Trophoblast cell (in vitro differentiated cells and primary cell): Measurements from ENCODE around the gene ZDHHC8.

ENCODE experiments used
- DNase-seq, 2 donors: peaks; one replicate each; pipeline ENCODE4 v3.0.0-alpha.2; 2016
- H2AFZ ChIP-seq: 2 replicates; pipeline ENCODE4 v1.6.1; 2013; ENCODE audit warnings: low read length, moderate library complexity, mild to moderate bottlenecking; ENCODE audit not compliant: insufficient read depth, poor library complexity
- H2AK5ac ChIP-seq: 2 replicates; pipeline ENCODE4 v1.6.1; 2013; ENCODE audit warnings: mild to moderate bottlenecking, low read length
- H2BK120ac ChIP-seq: 2 replicates; pipeline ENCODE4 v1.6.1; 2013; ENCODE audit warnings: low read length, mild to moderate bottlenecking, moderate library complexity; ENCODE audit not compliant: insufficient read depth, poor library complexity
- H2BK12ac ChIP-seq: 2 replicates; pipeline ENCODE4 v1.6.1; 2013; ENCODE audit warnings: mild to moderate bottlenecking, low read length, moderate library complexity
- H2BK5ac ChIP-seq: 2 replicates; pipeline ENCODE4 v1.6.1; 2013; ENCODE audit warnings: low read length, low read depth, moderate library complexity, mild to moderate bottlenecking; ENCODE audit not compliant: poor library complexity
- H3K14ac ChIP-seq: 2 replicates; pipeline ENCODE4 v1.6.1; 2013; ENCODE audit warnings: mild to moderate bottlenecking, low read length
- H3K18ac ChIP-seq: 2 replicates; pipeline ENCODE4 v1.6.1; 2013; ENCODE audit warnings: mild to moderate bottlenecking, low read length
- H3K23ac ChIP-seq: 2 replicates; pipeline ENCODE4 v1.6.1; 2013; ENCODE audit warnings: low read length
- H3K27ac ChIP-seq: 2 replicates; pipeline ENCODE4 v1.5.1; 2013; ENCODE audit warnings: low read depth, mild to moderate bottlenecking, inconsistent platforms, low read length, moderate library complexity
- H3K27me3 ChIP-seq: 2 replicates; pipeline ENCODE4 v1.6.1; 2013; ENCODE audit warnings: inconsistent platforms, mild to moderate bottlenecking, low read length, moderate library complexity; ENCODE audit not compliant: insufficient read depth
- H3K36me3 ChIP-seq, 2 experiments: 1 replicate in 1 of 2; 2 replicates in 1 of 2; pipeline ENCODE4 v1.6.1; 2013; ENCODE audit warnings: low read length in 2 of 2, mild to moderate bottlenecking in 2 of 2, moderate library complexity in 1 of 2; ENCODE audit not compliant: insufficient read depth in 2 of 2, control insufficient read depth in 1 of 2
- H3K4ac ChIP-seq: 2 replicates; pipeline ENCODE4 v1.6.1; 2013; ENCODE audit warnings: low read depth, mild to moderate bottlenecking, low read length, moderate library complexity
- H3K4me1 ChIP-seq, 2 experiments: 1 replicate in 1 of 2; 2 replicates in 1 of 2; pipeline ENCODE4 v1.6.1; 2013; ENCODE audit warnings: low read length in 2 of 2, mild to moderate bottlenecking in 2 of 2, moderate library complexity in 1 of 2; ENCODE audit not compliant: insufficient read depth in 2 of 2, control insufficient read depth in 1 of 2
- H3K4me2 ChIP-seq: 2 replicates; pipeline ENCODE4 v1.6.1; 2013; ENCODE audit warnings: inconsistent platforms, mild to moderate bottlenecking, low read length, moderate library complexity
- H3K4me3 ChIP-seq: 2 replicates; pipeline ENCODE4 v1.5.1; 2013; ENCODE audit warnings: mild to moderate bottlenecking, low read depth, low read length, inconsistent platforms
- H3K79me1 ChIP-seq: one replicate; pipeline ENCODE4 v1.6.1; 2013; ENCODE audit warnings: low read length
- H3K79me2 ChIP-seq: 2 replicates; pipeline ENCODE4 v1.6.1; 2013; ENCODE audit warnings: low read length, mild to moderate bottlenecking; ENCODE audit not compliant: control insufficient read depth, insufficient read depth, poor library complexity
- H3K9ac ChIP-seq: 2 replicates; pipeline ENCODE4 v1.6.1; 2013; ENCODE audit warnings: mild to moderate bottlenecking, low read length
- H3K9me3 ChIP-seq: 2 replicates; pipeline ENCODE4 v1.6.1; 2013; ENCODE audit warnings: low read depth, mild to moderate bottlenecking, control low read depth, inconsistent platforms, low read length; ENCODE audit not compliant: insufficient read depth
- H4K12ac ChIP-seq: 2 replicates; pipeline ENCODE4 v1.6.1; 2013; ENCODE audit warnings: low read depth, mild to moderate bottlenecking, low read length, moderate library complexity
- H4K8ac ChIP-seq: 2 replicates; pipeline ENCODE4 v1.6.1; 2013; ENCODE audit warnings: low read depth, mild to moderate bottlenecking, low read length, moderate library complexity
- H4K91ac ChIP-seq: one replicate; pipeline ENCODE4 v1.6.1; 2013; ENCODE audit warnings: low read depth, mild to moderate bottlenecking, low read length, moderate library complexity
- WGBS: extraction: QIAGEN DNeasy Blood & Tissue Kit; methylation state at CpG from one replicate; pipeline ENCODE4 v1.1.7; 2013; ENCODE audit warnings: missing lambda C conversion rate; ENCODE audit not compliant: insufficient read length, insufficient coverage; ENCODE audit errors: extremely low coverage; 5-methylcytosine and 5-hydroxymethylcytosine counted together

ZDHHC8 gene

DNA sequence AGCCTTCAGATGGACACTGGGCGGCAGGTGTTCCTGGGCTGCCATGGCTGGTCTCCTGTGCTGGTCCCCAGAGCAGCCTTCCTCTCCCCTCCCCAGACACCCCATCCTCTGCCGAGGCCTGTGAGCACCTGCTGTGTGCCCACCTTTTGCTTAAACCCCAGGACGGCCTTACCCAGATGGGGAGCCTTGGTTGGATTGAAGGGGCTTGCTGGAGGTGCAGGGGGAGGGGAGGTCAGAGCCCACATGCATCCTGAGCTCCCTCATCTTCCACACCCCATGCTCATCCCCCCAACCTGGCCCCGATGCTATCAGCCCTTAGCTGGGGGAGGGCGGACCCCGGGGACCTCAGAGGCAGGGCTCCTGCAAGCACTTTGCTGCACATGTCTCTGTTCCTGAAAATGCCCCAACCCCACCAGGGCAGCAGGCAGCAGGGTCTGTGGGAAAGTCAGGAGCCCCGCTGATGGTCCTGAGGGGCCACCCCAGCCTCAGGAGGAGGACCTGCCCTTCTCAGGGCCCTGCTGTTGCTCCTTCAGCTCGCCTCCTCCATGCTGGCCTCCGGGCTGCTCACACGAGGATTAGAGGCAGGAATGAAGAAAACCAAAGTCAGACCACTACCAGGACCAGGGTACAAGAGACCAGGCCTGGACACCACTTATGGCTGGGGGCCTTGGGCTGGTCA, 60.8 kb downstream of the ZDHHC8 start:
- Histone ChIP-seq H3K4me3 (no peak overlapping the region), H3K18ac (no peak overlapping the region), H2AK5ac (no peak overlapping the region), H3K4ac (no peak overlapping the region), H2AFZ (no peak overlapping the region), H3K27me3 (no peaks in the 10 kb centered on the region), H4K91ac (no peak overlapping the region), H2BK120ac (no peak overlapping the region), H3K9ac (no peak overlapping the region), H3K36me3 (no peaks in the 10 kb centered on the region), H4K8ac (no peak overlapping the region), H3K79me2 (no peaks in the 10 kb centered on the region), H2BK5ac (no peak overlapping the region), H3K14ac (no peak overlapping the region), H3K4me1 (no peaks in the 10 kb centered on the region), H3K4me2 (no peak overlapping the region), H3K23ac (no peak overlapping the region), H4K12ac (no peak overlapping the region), H3K9me3 (no peaks in the 10 kb centered on the region), H3K27ac (no peak overlapping the region), H2BK12ac (no peak overlapping the region), H3K79me1 (no peaks in the 10 kb centered on the region)
- no CpG with 5 or more reads among the region's 10 CpGs for WGBS
- DNase-seq = no peak

DNA sequence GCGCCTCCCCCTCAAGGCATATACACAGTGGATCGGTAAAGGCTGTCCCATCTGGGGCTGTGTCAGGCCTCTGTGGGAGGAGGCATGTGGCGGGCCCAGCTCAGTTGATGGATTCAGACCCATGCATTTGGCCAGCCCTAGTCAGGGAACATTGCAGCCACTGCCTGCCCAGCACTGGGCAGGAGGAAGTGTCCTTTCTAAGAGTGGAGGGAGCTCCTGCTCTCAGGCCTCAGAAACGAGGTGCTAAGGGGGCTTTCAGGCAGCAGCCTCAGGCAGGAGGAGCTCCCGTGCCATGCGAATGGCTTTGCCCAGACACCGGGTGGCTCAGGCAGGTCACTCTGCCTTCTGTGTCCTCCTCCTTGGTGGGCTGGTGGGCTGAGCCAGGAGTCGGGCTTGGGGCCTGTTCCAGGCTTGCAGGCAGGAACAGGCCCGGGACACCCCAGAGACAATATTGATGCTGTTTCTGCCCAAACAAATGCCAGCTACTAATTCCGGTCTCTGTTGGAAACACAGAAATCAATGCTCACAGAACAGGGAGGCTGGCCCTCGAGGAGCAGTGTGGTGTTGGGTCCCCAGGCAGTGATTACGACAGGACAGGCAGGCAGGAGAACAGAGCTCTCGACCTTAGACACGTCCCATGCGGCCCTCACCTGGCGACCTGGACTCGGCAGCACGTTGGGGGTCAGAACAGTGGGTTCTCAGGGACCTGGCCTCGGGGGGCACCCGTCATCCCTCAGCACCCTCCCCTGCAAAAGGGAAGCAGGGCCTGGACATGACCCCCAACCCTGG, 61.6 kb downstream of the ZDHHC8 start:
- no peaks in the 10 kb centered on the region for H3K79me1 ChIP-seq
- no peak overlapping the region for H2AK5ac ChIP-seq
- no peaks in the 10 kb centered on the region for H3K27me3 ChIP-seq
- H3K9ac ChIP-seq = no peak overlapping the region
- H3K4me2 ChIP-seq = no peak overlapping the region
- no peak overlapping the region for H3K4ac ChIP-seq
- H3K18ac ChIP-seq = no peak overlapping the region
- H2AFZ ChIP-seq = no peak overlapping the region
- H2BK12ac ChIP-seq = no peak overlapping the region
- no peaks in the 10 kb centered on the region for H3K9me3 ChIP-seq
- no peak overlapping the region for H3K27ac ChIP-seq
- H3K4me3 ChIP-seq = no peak overlapping the region
- H3K36me3 ChIP-seq = no peaks in the 10 kb centered on the region
- no peak overlapping the region for H4K12ac ChIP-seq
- no peak overlapping the region for H3K23ac ChIP-seq
- H3K79me2 ChIP-seq = no peaks in the 10 kb centered on the region
- H2BK5ac ChIP-seq = no peak overlapping the region
- H4K8ac ChIP-seq = no peak overlapping the region
- H3K4me1 ChIP-seq = no peaks in the 10 kb centered on the region
- no peak for DNase-seq
- H3K14ac ChIP-seq = no peak overlapping the region
- H2BK120ac ChIP-seq = no peak overlapping the region
- WGBS = no CpG with 5 or more reads among the region's 20 CpGs
- no peak overlapping the region for H4K91ac ChIP-seq

DNA sequence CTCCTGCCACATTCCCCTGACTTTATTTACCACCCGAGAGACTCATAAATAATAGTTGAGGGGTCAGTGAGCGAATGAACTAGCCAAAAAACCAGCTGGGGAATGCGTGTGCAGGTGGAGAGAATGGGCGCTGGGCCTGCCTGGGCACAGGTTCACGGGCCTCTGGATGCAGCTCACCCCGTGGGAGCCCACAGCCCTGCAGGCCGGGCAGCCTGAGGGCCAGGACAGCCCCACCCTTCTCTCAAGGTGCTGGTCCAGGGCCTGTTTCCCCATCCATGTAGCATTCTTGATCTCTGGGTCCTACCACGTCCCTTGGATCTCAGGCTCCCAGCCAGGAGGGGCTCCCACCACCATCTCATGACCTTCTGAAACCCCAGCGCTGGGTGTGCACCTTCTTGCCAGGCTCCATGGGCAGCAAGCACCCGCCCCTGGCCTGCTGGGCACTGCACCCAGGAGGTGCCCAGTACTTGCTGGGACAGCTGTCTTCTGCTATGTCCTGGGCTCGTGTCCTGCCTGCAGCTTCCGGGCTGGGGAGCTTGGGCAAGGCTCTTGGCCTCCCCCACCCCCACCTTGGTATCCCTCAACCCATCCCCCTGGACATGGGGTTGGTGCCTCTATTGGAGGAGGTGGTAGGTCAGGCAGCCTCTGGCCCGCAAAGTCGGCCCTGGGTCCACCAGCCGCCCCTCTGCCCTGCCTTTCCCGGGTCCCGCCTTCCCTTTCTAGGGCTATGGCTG, 62.3 kb downstream of the ZDHHC8 start:
- Histone ChIP-seq H3K18ac (no peak overlapping the region), H3K14ac (no peak overlapping the region), H3K4me2 (no peak overlapping the region), H3K9ac (no peak overlapping the region), H2BK5ac (no peak overlapping the region), H4K8ac (no peak overlapping the region), H3K79me1 (no peaks in the 10 kb centered on the region), H3K4me3 (no peak overlapping the region), H3K36me3 (no peaks in the 10 kb centered on the region), H4K91ac (no peak overlapping the region), H2AFZ (no peak overlapping the region), H2BK120ac (no peak overlapping the region), H4K12ac (no peak overlapping the region), H3K23ac (no peak overlapping the region), H3K4me1 (no peaks in the 10 kb centered on the region), H3K9me3 (no peaks in the 10 kb centered on the region), H3K79me2 (no peaks in the 10 kb centered on the region), H2AK5ac (no peak overlapping the region), H2BK12ac (no peak overlapping the region), H3K27ac (no peak overlapping the region), H3K4ac (no peak overlapping the region), H3K27me3 (no peaks in the 10 kb centered on the region)
- DNase-seq = no peak
- WGBS = no CpG with 5 or more reads among the region's 17 CpGs

DNA sequence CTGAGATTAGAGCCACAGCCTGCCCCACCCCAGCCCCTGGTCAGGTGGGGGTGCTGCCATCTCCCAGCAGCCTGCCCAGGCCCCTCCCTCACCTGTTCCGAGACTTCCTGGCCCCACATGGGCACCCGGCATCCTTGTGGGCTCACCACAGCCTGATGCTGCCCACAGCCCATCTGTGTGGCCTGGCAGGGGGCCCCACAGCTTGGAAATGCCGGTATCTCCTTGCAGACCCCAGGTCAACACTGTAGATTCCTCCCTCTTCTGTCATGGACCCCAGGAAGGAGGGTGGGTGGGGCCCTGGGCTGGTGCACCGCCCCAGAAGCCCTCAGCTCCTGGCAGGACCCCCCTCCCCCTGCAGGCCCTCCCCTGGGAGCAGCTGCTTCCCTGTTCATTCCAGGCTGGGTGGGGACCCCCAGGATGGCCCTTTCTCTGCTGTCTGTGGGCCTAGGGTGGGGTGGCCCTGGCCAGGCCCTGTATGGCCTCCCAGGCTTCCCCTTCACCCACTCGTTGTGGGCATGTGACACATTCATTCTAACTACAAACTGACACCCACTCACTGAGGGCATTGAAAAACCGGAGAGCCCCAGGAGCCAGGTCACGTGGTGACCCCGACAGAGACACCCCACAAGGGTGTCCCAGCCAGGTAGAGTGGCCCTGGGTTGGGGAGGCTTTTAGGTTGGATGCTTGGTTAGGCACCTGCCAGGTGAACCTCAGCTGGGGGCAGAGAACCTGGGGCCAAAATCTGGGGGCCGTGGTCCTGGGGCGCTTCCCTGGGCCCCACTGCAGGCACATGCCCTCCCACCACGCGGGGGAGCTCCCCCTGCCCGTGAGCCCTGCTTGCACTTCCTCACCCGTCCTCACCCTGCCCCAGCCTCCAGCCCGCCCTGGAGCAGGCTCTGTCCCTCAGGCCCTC, 63.3 kb downstream of the ZDHHC8 start:
- WGBS = no CpG with 5 or more reads among the region's 15 CpGs
- H2BK12ac ChIP-seq = no peak overlapping the region
- H3K79me2 ChIP-seq = no peaks in the 10 kb centered on the region
- no peak overlapping the region for H2AK5ac ChIP-seq
- H2BK5ac ChIP-seq = no peak overlapping the region
- H3K4me1 ChIP-seq = no peaks in the 10 kb centered on the region
- H3K36me3 ChIP-seq = no peaks in the 10 kb centered on the region
- no peak overlapping the region for H4K12ac ChIP-seq
- H3K79me1 ChIP-seq = no peaks in the 10 kb centered on the region
- H3K18ac ChIP-seq = no peak overlapping the region
- H4K91ac ChIP-seq = no peak overlapping the region
- H3K4ac ChIP-seq = no peak overlapping the region
- no peak overlapping the region for H2AFZ ChIP-seq
- DNase-seq = no peak
- peaks cover 1% of the 10 kb centered on the region for H3K9me3 ChIP-seq
- H3K23ac ChIP-seq = no peak overlapping the region
- H3K14ac ChIP-seq = no peak overlapping the region
- H3K27ac ChIP-seq = no peak overlapping the region
- no peak overlapping the region for H3K4me2 ChIP-seq
- H3K4me3 ChIP-seq = peak overlapping the region; percentile 10
- no peak overlapping the region for H3K9ac ChIP-seq
- no peak overlapping the region for H2BK120ac ChIP-seq
- H4K8ac ChIP-seq = no peak overlapping the region
- H3K27me3 ChIP-seq = no peaks in the 10 kb centered on the region
